Keratinocyte (primary cell): ENCODE measurements around the gene CEP295NL. TPM values are rescaled to one million over a fixed set of nuclear protein-coding genes. Genes with fewer than 3 reads are reported as not detected.
"Not testable (repeated sequence)": the region's sequence is repeated elsewhere in the genome, so short reads cannot be mapped to it uniquely, and the experiment has no call there.

Experiments used
- DNase-seq: peaks from one replicate; pipeline ENCODE4 v3.0.0-alpha.2; 2011; ENCODE audit warnings: low read depth, missing footprints, low spot score
- FAIRE-seq: peaks from 2 replicates; lab custom pipeline; 2011; peaks lifted over from hg19 to GRCh38; lab: Jason Lieb, UNC
- H2AFZ ChIP-seq: 2 replicates; pipeline ENCODE4 v1.6.0; 2012; ENCODE audit warnings: low read length, control low read depth, inconsistent platforms; ENCODE audit not compliant: control insufficient read depth
- H3K27ac ChIP-seq: 2 replicates; pipeline ENCODE4 v1.5.1; 2011; ENCODE audit warnings: low read length; ENCODE audit not compliant: control insufficient read depth, insufficient read depth
- H3K27me3 ChIP-seq: 3 replicates; pipeline ENCODE4 v1.6.0; 2011; ENCODE audit warnings: low read length; ENCODE audit not compliant: control insufficient read depth, insufficient read depth; ENCODE audit errors: extremely low read depth
- H3K36me3 ChIP-seq, 2 experiments: 2 replicates in 1 of 2; 3 replicates in 1 of 2; pipeline ENCODE4 v1.5.1; 2011; ENCODE audit warnings: low read length in 2 of 2, mild to moderate bottlenecking in 1 of 2; ENCODE audit not compliant: control insufficient read depth in 2 of 2, insufficient read depth in 2 of 2; ENCODE audit errors: extremely low read depth in 1 of 2
- H3K4me1 ChIP-seq: 3 replicates; pipeline ENCODE4 v1.5.1; 2011; ENCODE audit warnings: low read length; ENCODE audit not compliant: control insufficient read depth, insufficient read depth; ENCODE audit errors: extremely low read depth
- H3K4me2 ChIP-seq: 3 replicates; pipeline ENCODE4 v1.6.0; 2011; ENCODE audit warnings: low read depth, low read length; ENCODE audit not compliant: control insufficient read depth, insufficient read depth; ENCODE audit errors: extremely low read depth
- H3K4me3 ChIP-seq, 3 experiments: fragments of 200-600 bp in 1 of 3; sonication (generic) in 1 of 3; 2 replicates in 2 of 3; 3 replicates in 1 of 3; pipeline ENCODE4 v1.5.1; 2011 to 2016; ENCODE audit warnings: low read length in 3 of 3, mild to moderate bottlenecking in 3 of 3, control low read depth in 2 of 3, inconsistent platforms in 1 of 3, low read depth in 1 of 3, mixed read lengths in 1 of 3, mixed run types in 1 of 3, moderate library complexity in 1 of 3; ENCODE audit not compliant: control insufficient read depth in 2 of 3, insufficient read depth in 2 of 3; ENCODE audit errors: extremely low read depth in 1 of 3
- H3K79me2 ChIP-seq: 2 replicates; pipeline ENCODE4 v1.6.0; 2012; ENCODE audit warnings: low read length; ENCODE audit not compliant: control insufficient read depth, insufficient read depth
- H3K9ac ChIP-seq: 3 replicates; pipeline ENCODE4 v1.6.0; 2011; ENCODE audit warnings: low read length; ENCODE audit not compliant: control insufficient read depth, insufficient read depth; ENCODE audit errors: extremely low read depth
- H3K9me1 ChIP-seq: 3 replicates; pipeline ENCODE4 v1.6.0; 2011; ENCODE audit warnings: low read length; ENCODE audit not compliant: control insufficient read depth, insufficient read depth; ENCODE audit errors: extremely low read depth
- H3K9me3 ChIP-seq: 2 replicates; pipeline ENCODE4 v1.5.1; 2012; ENCODE audit warnings: low read depth, low read length; ENCODE audit not compliant: control insufficient read depth
- H4K20me1 ChIP-seq: 3 replicates; pipeline ENCODE4 v1.6.0; 2011; ENCODE audit warnings: low read length; ENCODE audit not compliant: control insufficient read depth, insufficient read depth; ENCODE audit errors: extremely low read depth
- EZH2 ChIP-seq: IDR thresholded peaks from one replicate; pipeline ENCODE4 v1.6.1; 2012; ENCODE audit warnings: inconsistent platforms, mild to moderate bottlenecking, low read length, moderate library complexity
- dilution Hi-C: fragments of 300-500 bp; cut with MboI; formaldehyde crosslinking; loops from one replicate; pipeline ENCODE4 v1.7.0; 2020; ENCODE audit warnings: low sequenced_read_pairs; ENCODE audit not compliant: extremely low pct_ligation_motif_present
- polyA plus RNA-seq, 5 experiments: library from polyadenylated mRNA; depleted of rRNA in 3 of 5; stranded (reverse) in 3 of 5; stranded (forward) in 1 of 5; unstranded in 1 of 5; fragments of >200 nt; gene quantifications; 1 replicate in 1 of 5; 2 replicates in 3 of 5; 3 replicates in 1 of 5; pipeline versions ENCODE4 v1.2.1 to v1.2.3, GENCODE V29; 2011 to 2012; ENCODE audit warnings: missing spikeins in 2 of 5, low read depth in 1 of 5, low replicate concordance in 1 of 5
- TF ChIP-seq, protein P1 (sequence below), 3 experiments: IDR thresholded peaks in 1 of 3; conservative IDR thresholded peaks in 1 of 3; optimal IDR thresholded peaks in 1 of 3; 2 replicates in 2 of 3; 3 replicates in 1 of 3; pipeline versions ENCODE3 to v1.5.1; 2011; ENCODE audit warnings: low read length in 3 of 3, mild to moderate bottlenecking in 3 of 3, moderate library complexity in 2 of 3, control low read depth in 1 of 3, inconsistent platforms in 1 of 3; ENCODE audit not compliant: insufficient read depth in 2 of 3; ENCODE audit errors: extremely low read depth in 1 of 3

CEP295NL gene
- polyA plus RNA-seq, 1 donor (not counting 4 experiments of a cell fraction or from before 2014, with no cell fraction given): not detected

DNA sequence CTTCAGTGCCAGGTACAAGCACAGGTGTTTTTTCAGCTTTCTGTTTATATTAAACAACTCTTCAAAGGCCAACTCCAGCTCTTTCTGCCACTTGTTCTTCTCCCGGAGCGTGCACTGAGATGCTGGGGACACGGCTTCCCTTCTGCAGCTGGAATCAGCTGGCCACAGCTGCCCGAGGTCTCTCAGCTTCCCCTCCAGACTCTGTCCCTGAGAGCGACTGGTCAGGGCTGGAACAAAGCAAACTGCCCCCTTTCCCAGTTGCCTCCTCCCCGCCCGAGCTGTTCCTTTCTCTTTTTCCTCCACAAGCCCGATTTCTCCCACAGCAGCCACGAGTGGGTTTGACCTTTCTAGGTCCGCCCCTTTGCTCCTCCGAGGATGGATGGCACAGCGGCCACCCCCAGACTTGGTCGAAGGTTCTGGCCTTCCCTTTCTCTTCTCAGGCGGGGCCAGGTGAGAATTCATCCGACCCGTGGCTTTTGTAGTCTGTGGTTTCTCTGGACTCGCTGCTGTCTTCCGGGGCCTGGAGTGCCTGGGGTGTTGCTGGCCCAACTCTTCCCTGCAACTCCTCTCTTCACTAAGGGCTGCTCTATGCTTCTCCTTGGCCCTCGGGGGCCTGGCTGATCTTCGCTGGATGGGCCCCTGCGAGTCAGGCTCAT is 11.5 kb downstream of the CEP295NL start:
- H3K4me1 ChIP-seq: no peaks in the 10 kb centered on the region
- H2AFZ ChIP-seq: no peak overlapping the region
- H3K9me3 ChIP-seq: no peaks in the 10 kb centered on the region
- no peak overlapping the region for H3K4me3 ChIP-seq
- H4K20me1 ChIP-seq: peaks cover 2% of the 10 kb centered on the region
- no peak overlapping the region for H3K27ac ChIP-seq
- no peaks in the 10 kb centered on the region for H3K36me3 ChIP-seq
- dilution Hi-C loops: no loop called here
- TF ChIP-seq, protein P1, sequence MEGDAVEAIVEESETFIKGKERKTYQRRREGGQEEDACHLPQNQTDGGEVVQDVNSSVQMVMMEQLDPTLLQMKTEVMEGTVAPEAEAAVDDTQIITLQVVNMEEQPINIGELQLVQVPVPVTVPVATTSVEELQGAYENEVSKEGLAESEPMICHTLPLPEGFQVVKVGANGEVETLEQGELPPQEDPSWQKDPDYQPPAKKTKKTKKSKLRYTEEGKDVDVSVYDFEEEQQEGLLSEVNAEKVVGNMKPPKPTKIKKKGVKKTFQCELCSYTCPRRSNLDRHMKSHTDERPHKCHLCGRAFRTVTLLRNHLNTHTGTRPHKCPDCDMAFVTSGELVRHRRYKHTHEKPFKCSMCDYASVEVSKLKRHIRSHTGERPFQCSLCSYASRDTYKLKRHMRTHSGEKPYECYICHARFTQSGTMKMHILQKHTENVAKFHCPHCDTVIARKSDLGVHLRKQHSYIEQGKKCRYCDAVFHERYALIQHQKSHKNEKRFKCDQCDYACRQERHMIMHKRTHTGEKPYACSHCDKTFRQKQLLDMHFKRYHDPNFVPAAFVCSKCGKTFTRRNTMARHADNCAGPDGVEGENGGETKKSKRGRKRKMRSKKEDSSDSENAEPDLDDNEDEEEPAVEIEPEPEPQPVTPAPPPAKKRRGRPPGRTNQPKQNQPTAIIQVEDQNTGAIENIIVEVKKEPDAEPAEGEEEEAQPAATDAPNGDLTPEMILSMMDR (optimal IDR thresholded peaks at IDR 0.05 in 1 of 3, IDR thresholded peaks at IDR 0.05 in 1 of 3, conservative IDR thresholded peaks at IDR 0.05 in 1 of 3; ENCODE audit: extremely low read depth in 1 of 3, insufficient read depth in 2 of 3, low read length in 3 of 3): no peak
- TF ChIP-seq EZH2: no peak
- FAIRE-seq (no peak), DNase-seq (no peak)
- H3K9ac ChIP-seq: no peak overlapping the region
- no peaks in the 10 kb centered on the region for H3K79me2 ChIP-seq
- peaks cover 13% of the 10 kb centered on the region for H3K27me3 ChIP-seq
- H3K4me2 ChIP-seq: no peak overlapping the region
- H3K9me1 ChIP-seq: no peaks in the 10 kb centered on the region

DNA sequence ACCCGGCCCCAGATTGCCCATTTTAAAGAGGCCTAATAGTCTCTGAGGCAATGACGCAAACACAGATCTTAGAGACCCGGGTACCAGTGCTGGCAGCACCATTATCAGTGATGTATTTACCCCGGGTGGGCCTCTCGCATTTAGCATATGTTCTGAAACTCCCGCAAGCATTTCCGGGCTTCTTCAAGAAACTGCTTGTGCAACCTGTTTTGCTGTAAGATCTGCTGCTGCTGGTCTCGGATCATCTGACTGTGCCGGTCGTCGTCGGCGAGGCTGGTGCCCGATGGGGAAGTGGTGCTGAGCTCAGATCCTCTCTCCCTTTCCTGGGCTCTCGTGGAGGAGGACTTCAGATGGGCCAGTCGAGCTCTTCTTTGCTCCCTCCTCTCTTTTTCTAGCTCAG is 12.5 kb downstream of the CEP295NL start:
- no peaks in the 10 kb centered on the region for H3K79me2 ChIP-seq
- no peaks in the 10 kb centered on the region for H3K9me3 ChIP-seq
- no peaks in the 10 kb centered on the region for H3K9me1 ChIP-seq
- H3K4me2 ChIP-seq: no peak overlapping the region
- dilution Hi-C loops: no loop called here
- H2AFZ ChIP-seq: no peak overlapping the region
- H3K27me3 ChIP-seq: peaks cover 9% of the 10 kb centered on the region
- peaks cover 2% of the 10 kb centered on the region for H4K20me1 ChIP-seq
- H3K4me1 ChIP-seq: no peaks in the 10 kb centered on the region
- TF ChIP-seq, protein P1 (optimal IDR thresholded peaks at IDR 0.05 in 1 of 3, IDR thresholded peaks at IDR 0.05 in 1 of 3, conservative IDR thresholded peaks at IDR 0.05 in 1 of 3; ENCODE audit: extremely low read depth in 1 of 3, insufficient read depth in 2 of 3, low read length in 3 of 3): no peak
- no peak for TF ChIP-seq EZH2
- no peak for FAIRE-seq
- H3K36me3 ChIP-seq: no peaks in the 10 kb centered on the region
- H3K9ac ChIP-seq: no peak overlapping the region
- H3K27ac ChIP-seq: no peak overlapping the region
- DNase-seq: no peak
- no peak overlapping the region for H3K4me3 ChIP-seq

DNA sequence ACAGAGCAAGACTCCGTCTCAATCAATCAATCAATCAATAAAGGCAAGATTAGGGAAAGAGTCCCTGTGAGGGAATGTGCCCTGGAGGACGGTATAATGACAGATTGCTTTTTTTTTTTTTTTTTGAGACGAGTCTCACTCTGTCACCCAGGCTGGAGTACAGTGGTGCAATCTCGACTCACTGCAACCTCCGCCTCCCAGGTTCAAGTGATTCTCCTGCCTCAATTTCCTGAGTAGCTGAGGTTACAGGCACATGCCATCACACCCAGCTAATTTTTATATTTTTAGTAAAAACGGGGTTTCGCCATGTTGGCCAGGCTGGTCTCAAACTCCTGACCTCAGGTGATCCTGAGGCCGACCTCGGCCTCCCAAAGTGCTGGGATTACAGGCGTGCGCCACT is 12.9 kb downstream of the CEP295NL start:
- DNase-seq, FAIRE-seq, H4K20me1 ChIP-seq, H3K9ac ChIP-seq, H3K9me3 ChIP-seq, H3K79me2 ChIP-seq, H3K4me2 ChIP-seq, H3K27ac ChIP-seq, H3K9me1 ChIP-seq, H3K4me3 ChIP-seq, dilution Hi-C loops, H3K4me1 ChIP-seq, H2AFZ ChIP-seq, H3K36me3 ChIP-seq: not testable (repeated sequence)
- peaks cover 10% of the 10 kb centered on the region for H3K27me3 ChIP-seq
